Measurements from ENCODE around the gene MELTF.

GRCh38 chr3:197040658-197041057 is 11.0 kb upstream of the MELTF start:
- TF ChIP-seq, protein P1, sequence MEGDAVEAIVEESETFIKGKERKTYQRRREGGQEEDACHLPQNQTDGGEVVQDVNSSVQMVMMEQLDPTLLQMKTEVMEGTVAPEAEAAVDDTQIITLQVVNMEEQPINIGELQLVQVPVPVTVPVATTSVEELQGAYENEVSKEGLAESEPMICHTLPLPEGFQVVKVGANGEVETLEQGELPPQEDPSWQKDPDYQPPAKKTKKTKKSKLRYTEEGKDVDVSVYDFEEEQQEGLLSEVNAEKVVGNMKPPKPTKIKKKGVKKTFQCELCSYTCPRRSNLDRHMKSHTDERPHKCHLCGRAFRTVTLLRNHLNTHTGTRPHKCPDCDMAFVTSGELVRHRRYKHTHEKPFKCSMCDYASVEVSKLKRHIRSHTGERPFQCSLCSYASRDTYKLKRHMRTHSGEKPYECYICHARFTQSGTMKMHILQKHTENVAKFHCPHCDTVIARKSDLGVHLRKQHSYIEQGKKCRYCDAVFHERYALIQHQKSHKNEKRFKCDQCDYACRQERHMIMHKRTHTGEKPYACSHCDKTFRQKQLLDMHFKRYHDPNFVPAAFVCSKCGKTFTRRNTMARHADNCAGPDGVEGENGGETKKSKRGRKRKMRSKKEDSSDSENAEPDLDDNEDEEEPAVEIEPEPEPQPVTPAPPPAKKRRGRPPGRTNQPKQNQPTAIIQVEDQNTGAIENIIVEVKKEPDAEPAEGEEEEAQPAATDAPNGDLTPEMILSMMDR (IDR thresholded peaks at IDR 0.05): no peak
- TF ChIP-seq TCF7L2 (IDR thresholded peaks at IDR 0.05; ENCODE audit: low read depth, low read length) (no peak), POLR2AphosphoS5 (IDR thresholded peaks at IDR 0.05; ENCODE audit: low read depth, low read length) (no peak)
- TF ChIP-seq, protein P2, sequence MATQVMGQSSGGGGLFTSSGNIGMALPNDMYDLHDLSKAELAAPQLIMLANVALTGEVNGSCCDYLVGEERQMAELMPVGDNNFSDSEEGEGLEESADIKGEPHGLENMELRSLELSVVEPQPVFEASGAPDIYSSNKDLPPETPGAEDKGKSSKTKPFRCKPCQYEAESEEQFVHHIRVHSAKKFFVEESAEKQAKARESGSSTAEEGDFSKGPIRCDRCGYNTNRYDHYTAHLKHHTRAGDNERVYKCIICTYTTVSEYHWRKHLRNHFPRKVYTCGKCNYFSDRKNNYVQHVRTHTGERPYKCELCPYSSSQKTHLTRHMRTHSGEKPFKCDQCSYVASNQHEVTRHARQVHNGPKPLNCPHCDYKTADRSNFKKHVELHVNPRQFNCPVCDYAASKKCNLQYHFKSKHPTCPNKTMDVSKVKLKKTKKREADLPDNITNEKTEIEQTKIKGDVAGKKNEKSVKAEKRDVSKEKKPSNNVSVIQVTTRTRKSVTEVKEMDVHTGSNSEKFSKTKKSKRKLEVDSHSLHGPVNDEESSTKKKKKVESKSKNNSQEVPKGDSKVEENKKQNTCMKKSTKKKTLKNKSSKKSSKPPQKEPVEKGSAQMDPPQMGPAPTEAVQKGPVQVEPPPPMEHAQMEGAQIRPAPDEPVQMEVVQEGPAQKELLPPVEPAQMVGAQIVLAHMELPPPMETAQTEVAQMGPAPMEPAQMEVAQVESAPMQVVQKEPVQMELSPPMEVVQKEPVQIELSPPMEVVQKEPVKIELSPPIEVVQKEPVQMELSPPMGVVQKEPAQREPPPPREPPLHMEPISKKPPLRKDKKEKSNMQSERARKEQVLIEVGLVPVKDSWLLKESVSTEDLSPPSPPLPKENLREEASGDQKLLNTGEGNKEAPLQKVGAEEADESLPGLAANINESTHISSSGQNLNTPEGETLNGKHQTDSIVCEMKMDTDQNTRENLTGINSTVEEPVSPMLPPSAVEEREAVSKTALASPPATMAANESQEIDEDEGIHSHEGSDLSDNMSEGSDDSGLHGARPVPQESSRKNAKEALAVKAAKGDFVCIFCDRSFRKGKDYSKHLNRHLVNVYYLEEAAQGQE (IDR thresholded peaks at IDR 0.05; ENCODE audit: insufficient read depth in 1 of 2, low read depth in 2 of 2, low read length in 1 of 2): no peak

Measured in Panc1 (cell line).